HEK293T (cell line): ENCODE results near the gene UGT1A7.

ENCODE experiments used
- BHLHE40 ChIP-seq: fragments of 450-650 bp; IDR thresholded peaks from 2 replicates; pipeline ENCODE4 v1.6.1; 2016; ENCODE audit warnings: mild to moderate bottlenecking, moderate library complexity, borderline replicate concordance
- FOXK2 ChIP-seq: fragments of 450-650 bp; IDR thresholded peaks from 2 replicates; pipeline ENCODE4 v1.6.1; 2016; ENCODE audit warnings: mild to moderate bottlenecking
- FOXM1 ChIP-seq: fragments of 450-650 bp; IDR thresholded peaks from 2 replicates; pipeline ENCODE4 v1.6.1; 2017; ENCODE audit warnings: mild to moderate bottlenecking, borderline replicate concordance
- L3MBTL2 ChIP-seq: fragments of 450-650 bp; conservative IDR thresholded peaks from 2 replicates; pipeline ENCODE4 v1.6.1; 2016; ENCODE audit warnings: mild to moderate bottlenecking
- LEF1 ChIP-seq: fragments of 450-650 bp; IDR thresholded peaks from 2 replicates; pipeline ENCODE4 v1.6.1; 2017; ENCODE audit warnings: mild to moderate bottlenecking, borderline replicate concordance
- NFRKB ChIP-seq: fragments of 450-650 bp; IDR thresholded peaks from 2 replicates; pipeline ENCODE4 v1.6.1; 2016; ENCODE audit warnings: mild to moderate bottlenecking, moderate library complexity
- SUZ12 ChIP-seq: fragments of 450-650 bp; IDR thresholded peaks from 2 replicates; pipeline ENCODE4 v1.6.1; 2016; ENCODE audit warnings: mild to moderate bottlenecking
- TARDBP ChIP-seq: fragments of 450-650 bp; IDR thresholded peaks from 2 replicates; pipeline ENCODE4 v1.6.1; 2016

GRCh38 chr2:233656443-233656842, 25.3 kb upstream of the UGT1A7 start:
- no peak for TF ChIP-seq SUZ12
- TF ChIP-seq BHLHE40, result no peak
- no peak for TF ChIP-seq TARDBP
- no peak for TF ChIP-seq FOXK2
- TF ChIP-seq LEF1, result no peak
- TF ChIP-seq FOXM1, result no peak
- TF ChIP-seq NFRKB, result no peak
- TF ChIP-seq L3MBTL2, result no peak
